HG03066 (cell line): ENCODE results near the gene CELF1.
A peak's percentile ranks its signal among the peaks of the same experiment; 100 is the strongest.

ENCODE experiments used
- ATAC-seq: cut with Tn5 transposase; IDR thresholded peaks from one replicate; pipeline ENCODE4 v1.9.1; 2021; ENCODE audit warnings: low read depth; ENCODE audit not compliant: unreplicated experiment

The CELF1 gene

DNA sequence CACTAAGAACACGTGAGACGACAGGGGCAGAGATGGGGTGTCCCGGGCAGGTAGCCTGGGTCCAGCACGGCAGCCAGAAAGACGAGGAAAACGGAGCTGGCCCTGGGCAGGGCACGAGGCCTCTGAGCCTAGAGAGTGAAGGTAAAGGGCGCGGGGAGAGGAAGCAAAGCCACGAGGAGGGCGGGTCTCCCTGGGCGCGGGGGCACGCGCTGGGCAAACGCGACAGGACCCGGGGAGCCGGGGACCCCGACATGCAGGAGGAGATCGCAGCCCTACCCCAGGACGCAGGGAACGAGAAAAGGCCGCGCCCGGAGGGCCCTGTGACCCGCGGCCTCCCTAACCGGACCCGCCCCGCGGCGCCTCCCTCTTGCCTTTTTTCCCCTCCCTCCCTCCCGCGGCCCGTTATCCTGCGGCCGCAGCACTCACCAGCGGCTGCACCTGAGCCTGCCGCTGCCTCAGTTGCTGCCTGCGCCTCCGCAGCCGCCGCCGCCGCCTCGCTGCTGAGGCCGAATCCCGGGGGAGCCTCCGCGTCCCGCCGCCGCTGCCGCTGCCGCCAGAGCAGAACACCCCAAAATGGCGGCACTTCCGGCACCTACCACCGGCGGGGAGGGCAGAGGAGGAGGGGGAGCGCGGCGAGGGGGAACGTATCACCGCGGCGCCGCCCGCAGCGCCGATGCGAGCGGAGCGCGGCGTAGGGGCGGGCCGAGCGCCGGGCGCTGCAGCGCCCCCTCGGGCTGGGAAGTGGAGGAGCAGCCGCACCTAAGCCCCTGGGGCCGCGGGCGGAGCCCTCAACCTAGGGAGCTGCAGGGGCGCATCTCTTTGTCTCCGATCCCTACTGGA is at the start of gene CELF1:
Gene CELF1 (minus strand): TSS at position 567 of the 840 bp plus-strand sequence. CDS start 53,609 bp downstream, outside the sequence.
- ATAC-seq, result peak; percentile 86

DNA sequence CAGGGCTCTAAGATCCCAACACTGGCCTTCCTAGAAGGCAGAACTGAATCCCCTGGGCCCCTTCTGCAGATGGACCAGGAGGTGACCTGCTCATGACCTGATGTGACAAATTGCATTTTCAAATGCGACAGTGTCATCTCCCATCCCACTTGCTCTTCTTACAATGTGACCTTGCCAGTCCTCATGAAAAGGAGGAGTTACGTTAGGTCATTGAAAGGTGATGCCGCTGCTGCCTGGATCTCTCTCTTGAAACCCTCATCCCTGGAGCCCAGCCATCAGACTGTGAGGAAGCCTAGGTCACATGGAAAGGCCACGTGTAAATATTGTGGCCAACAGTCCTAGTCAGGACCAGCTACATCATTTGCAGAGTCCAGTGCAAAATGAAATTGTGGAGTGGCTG is 47.0 kb upstream of the CELF1 start:
- no peak for ATAC-seq

GRCh38 chr11:47595967-47596366 is 43.0 kb upstream of the CELF1 start:
- no peak for ATAC-seq

GRCh38 chr11:47595029-47595428 is 42.1 kb upstream of the CELF1 start:
- ATAC-seq, result no peak

DNA sequence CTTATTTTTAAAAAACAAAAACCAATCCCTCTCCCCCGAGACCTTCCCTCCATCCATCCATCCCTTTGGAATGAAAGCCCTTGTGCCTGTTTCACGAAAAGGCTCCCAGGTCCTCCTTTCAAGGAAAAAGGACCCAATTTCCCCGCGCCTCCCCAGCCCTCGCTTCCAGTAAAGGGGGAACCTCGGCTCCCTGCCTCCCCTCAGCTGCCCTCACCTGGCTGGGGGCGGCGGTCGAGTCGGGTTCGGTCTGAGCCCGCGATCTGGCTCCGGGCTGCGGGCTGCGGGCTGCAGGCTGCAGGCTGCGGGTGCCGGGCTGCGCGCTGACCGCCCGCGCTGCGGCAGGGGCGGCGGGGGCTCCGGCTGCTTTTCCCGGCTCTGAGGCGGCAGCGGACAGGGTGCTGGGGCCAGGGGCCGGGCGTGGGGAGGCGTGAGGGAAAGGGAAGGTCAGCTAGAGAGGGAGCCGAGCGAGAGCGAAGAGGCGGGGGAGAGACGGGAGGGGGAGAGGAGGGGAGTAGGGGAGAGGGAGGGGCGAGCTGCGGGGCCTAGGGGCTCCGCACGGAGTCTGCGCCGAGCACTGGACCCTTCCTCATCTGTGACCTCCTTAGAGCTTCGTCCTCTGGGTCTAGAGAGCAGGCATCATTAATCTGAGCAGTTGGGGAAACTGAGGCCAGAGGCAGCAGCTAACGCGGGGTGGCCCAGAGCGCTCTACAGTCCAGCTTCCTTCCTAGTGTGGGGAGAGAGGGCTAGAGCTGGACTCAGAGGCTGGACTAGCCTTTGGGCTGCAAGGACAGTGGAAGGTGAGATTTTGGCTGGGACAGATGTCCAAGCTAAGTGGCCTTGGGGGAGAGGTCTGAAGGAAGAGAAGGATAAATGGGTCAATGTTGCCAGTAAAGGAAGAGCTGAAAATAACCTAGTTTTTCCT is 41.3 kb upstream of the CELF1 start, which contains the start of gene C1QTNF4:
Gene C1QTNF4 (minus strand): TSS at position 478 of the 922 bp plus-strand sequence. CDS start 3,601 bp downstream, outside the sequence.
- no peak for ATAC-seq

- no peak for ATAC-seq
These were observed 40.6 kb upstream of the CELF1 start for GRCh38 chr11:47593492-47593933.

GRCh38 chr11:47592970-47593369 is 40.0 kb upstream of the CELF1 start:
- no peak for ATAC-seq

- ATAC-seq, result no peak
These were observed 39.3 kb upstream of the CELF1 start for GRCh38 chr11:47592251-47592650.

DNA sequence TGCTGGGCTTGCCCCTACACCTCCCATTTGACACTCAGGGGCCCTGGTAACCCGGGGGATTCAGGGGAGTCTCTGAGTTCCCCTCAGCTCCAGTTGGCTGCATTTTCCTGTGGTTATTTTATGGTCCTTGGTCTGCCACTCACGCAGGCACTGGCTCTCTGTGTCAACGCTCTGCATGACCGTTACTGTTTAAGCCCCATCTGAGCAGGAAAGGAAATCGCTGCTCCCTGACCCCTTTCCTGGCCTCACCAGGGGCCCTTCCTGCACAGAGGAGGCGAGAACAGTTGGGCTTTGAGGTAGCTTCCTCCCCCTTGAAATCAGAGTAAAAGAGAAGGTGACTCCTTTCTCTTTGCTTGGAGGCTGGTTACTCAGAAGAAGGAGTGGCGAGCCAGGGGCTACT is 38.8 kb upstream of the CELF1 start:
- no peak for ATAC-seq

GRCh38 chr11:47589977-47590861 is 37.3 kb upstream of the CELF1 start:
- no peak for ATAC-seq

- no peak for ATAC-seq
These were observed 36.6 kb upstream of the CELF1 start for GRCh38 chr11:47589584-47589976.

GRCh38 chr11:47589118-47589517 is 36.2 kb upstream of the CELF1 start:
- ATAC-seq, result no peak

DNA sequence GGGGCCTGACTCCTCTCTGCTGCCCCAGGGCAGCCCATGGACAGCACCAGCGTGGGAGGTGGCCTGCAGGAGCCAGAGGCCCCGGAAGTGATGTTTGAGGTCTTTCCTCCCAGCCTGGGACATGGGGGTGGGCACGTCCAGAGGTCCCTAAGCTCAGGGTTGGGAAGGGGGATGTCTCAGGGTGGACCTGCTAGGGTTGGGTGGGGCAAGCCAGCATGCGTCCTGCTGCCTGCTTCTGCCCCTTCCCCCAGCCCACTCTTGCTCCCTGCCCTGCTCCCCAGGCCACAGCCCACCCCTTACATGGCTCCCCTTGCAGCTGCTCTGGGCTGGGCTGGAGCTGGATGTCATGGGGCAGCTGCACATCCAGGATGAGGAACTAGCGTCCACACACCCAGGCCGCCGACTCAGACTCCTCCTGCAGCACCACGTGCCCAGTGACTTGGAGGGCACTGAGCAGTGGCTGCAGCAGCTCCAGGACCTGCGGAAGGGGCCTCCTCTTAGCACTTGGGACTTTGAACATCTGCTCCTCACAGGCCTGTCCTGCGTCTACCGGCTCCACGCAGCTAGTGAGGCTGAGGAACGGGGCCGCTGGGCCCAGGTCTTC is 34.9 kb upstream of the CELF1 start:
- no peak for ATAC-seq

DNA sequence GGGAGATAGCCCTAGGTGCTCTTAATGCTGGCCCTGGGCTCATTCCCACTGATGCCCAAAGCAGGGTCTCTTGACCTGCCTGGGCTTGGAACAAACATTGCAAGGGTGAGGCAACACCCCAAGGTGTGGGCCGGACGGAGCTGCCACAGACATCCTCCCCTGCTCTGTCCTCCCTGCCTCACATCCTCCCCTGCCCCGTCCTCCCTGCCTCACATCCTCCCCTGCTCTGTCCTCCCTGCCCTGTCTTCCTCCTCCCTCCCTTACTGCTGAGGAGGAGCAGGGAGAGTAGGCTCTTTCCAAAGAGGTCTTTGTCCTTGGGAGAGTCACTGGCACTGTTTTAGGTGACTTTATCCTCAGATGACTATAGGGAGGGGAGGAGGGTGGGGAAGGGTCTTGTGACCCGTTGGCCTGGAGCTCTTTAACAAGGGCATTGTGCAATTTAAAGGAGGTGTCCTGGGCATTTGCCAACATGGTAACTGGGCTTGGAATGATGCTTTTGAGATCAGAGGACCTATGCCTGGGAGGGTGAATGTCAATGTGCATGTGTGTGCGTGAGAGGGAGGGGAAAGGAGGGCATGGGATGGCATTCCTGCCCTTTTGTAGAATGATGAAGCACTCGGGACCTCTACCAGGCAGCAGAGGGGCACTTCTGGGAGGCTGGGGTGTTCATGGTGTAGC is 34.2 kb upstream of the CELF1 start:
- ATAC-seq, result no peak

DNA sequence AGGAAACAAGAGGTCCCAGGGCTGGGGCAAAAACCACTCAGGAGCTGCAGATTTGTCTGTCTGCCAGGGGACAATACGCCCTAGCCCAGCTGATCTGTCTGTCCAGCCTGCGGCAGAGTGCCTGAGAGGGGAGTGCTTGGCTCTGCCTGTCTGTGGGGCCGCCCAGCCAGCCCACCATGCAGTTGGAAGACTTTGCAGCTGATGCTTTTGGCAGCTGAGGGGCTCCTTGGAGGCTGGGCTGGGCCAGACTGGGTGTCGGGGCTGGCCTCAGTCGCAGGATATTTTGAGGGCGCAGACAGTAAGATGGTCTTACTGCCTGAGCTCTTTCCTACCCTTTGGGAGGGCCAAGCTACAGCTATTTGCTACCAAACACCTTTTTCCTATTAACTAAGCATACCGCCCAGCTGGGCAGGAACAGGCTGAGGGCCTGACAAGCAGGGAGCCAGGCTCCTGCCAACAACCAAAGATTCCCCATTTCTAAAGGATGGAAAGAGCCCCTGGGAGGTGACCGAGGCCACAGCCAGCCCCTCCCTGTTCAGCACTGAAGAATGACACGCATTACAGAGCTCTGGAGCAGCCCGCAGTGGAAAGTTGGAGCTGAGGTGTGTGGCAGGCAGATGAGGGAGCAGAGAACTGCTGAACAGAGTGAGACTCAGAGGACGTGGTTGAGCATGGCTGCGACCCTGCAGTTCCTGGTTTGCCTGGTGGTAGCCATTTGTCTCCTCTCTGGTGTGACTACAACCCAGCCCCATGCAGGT is 33.3 kb upstream of the CELF1 start, which contains the start of gene FAM180B:
Gene FAM180B (plus strand): TSS at position 581 of the 758 bp plus-strand sequence. CDS start 91 bp downstream, at position 672.
- ATAC-seq, result no peak

- no peak for ATAC-seq
These were observed 30.9 kb upstream of the CELF1 start for GRCh38 chr11:47583844-47584243.

GRCh38 chr11:47578524-47579494 is 25.9 kb upstream of the CELF1 start, which contains the start of the genes KBTBD4 and NDUFS3:
Gene KBTBD4, minus strand, starts transcription at chr11:47578970. Its CDS starts 19 bp downstream, at chr11:47578951.
Gene NDUFS3, plus strand, starts transcription at chr11:47579074. Its CDS starts 18 bp downstream, at chr11:47579092.
- ATAC-seq, result peak; percentile 97
